SK-N-SH (cell line): Measurements from ENCODE around the gene COL2A1. TPM values are rescaled to one million over a fixed set of nuclear protein-coding genes. Genes with fewer than 3 reads are reported as not detected.
A peak's percentile ranks its signal among the peaks of the same experiment; 100 is the strongest.

Source experiments
- CTCF ChIA-PET: fragments of 300-600, 350-600 bp; formaldehyde crosslinking; extraction: SDS; loops from one replicate; lab custom pipeline; 2021; lab: Yijun Ruan, JAX
- POLR2A ChIA-PET: fragments of 350-600 bp; sonication (Branson Sonifier 250); formaldehyde crosslinking; extraction: SDS; loops from one replicate; lab custom pipeline; 2020; ENCODE audit warnings: antibody characterized with exemption, inconsistent platforms; lab: Yijun Ruan, JAX
- DNase-seq: peaks from one replicate; pipeline ENCODE4 v3.0.0; 2012
- H2AFZ ChIP-seq: fragments of 200-600 bp; sonication (generic); 2 replicates; pipeline ENCODE4 v1.8.1; 2016; ENCODE audit warnings: antibody characterized with exemption, mild to moderate bottlenecking, low read depth
- H3F3A ChIP-seq: fragments of 200-600 bp; sonication (generic); replicated peaks from 2 replicates; pipeline ENCODE3; 2016; ENCODE audit warnings: antibody characterized with exemption, mild to moderate bottlenecking; ENCODE audit not compliant: insufficient read depth
- H3K27ac ChIP-seq, 2 experiments: fragments of 200-500 bp in 1 of 2; fragments of 200-600 bp in 1 of 2; sonication (Bioruptor generic) in 1 of 2; sonication (generic), shearing (Covaris generic) in 1 of 2; 2 replicates each; pipeline versions ENCODE4 v1.5.1 to v1.6.1; 2014 to 2016; ENCODE audit warnings: low read depth in 2 of 2, inconsistent platforms in 1 of 2, low read length in 1 of 2, mild to moderate bottlenecking in 1 of 2, mixed read lengths in 1 of 2
- H3K27me3 ChIP-seq: fragments of 200-600 bp; sonication (generic), shearing (Covaris generic); 2 replicates; pipeline ENCODE4 v1.6.1; 2016; ENCODE audit warnings: mixed run types; ENCODE audit not compliant: insufficient read depth
- H3K36me3 ChIP-seq, 2 experiments: fragments of 200-500 bp in 1 of 2; fragments of 200-600 bp in 1 of 2; sonication (Bioruptor generic) in 1 of 2; sonication (generic) in 1 of 2; replicated peaks in 1 of 2; 2 replicates each; pipeline versions ENCODE3 to v1.5.1; 2014 to 2016; ENCODE audit warnings: low read length in 1 of 2, mild to moderate bottlenecking in 1 of 2; ENCODE audit not compliant: insufficient read depth in 2 of 2, control insufficient read depth in 1 of 2
- H3K4me1 ChIP-seq, 2 experiments: fragments of 200-500 bp in 1 of 2; fragments of 200-600 bp in 1 of 2; sonication (Bioruptor generic) in 1 of 2; sonication (generic), shearing (Covaris generic) in 1 of 2; 2 replicates each; pipeline versions ENCODE4 v1.5.1 to v1.6.1; 2014 to 2016; ENCODE audit warnings: low read depth in 1 of 2, low read length in 1 of 2, mixed run types in 1 of 2; ENCODE audit not compliant: insufficient read depth in 2 of 2, control insufficient read depth in 1 of 2
- H3K4me2 ChIP-seq: fragments of 200-600 bp; sonication (generic), shearing (Covaris generic); 2 replicates; pipeline ENCODE4 v1.6.1; 2017; ENCODE audit warnings: mixed run types
- H3K4me3 ChIP-seq, 2 experiments: fragments of 200-500 bp in 1 of 2; fragments of 200-600 bp in 1 of 2; sonication (Bioruptor generic) in 1 of 2; sonication (generic), shearing (Covaris generic) in 1 of 2; 2 replicates each; pipeline versions ENCODE4 v1.5.1 to v1.8.1; 2014 to 2016; ENCODE audit warnings: low read depth in 2 of 2, inconsistent platforms in 1 of 2, low read length in 1 of 2, mild to moderate bottlenecking in 1 of 2, mixed read lengths in 1 of 2, moderate library complexity in 1 of 2
- H3K79me2 ChIP-seq: fragments of 200-600 bp; sonication (generic); 2 replicates; pipeline ENCODE4 v1.8.1; 2017; ENCODE audit warnings: mild to moderate bottlenecking; ENCODE audit not compliant: insufficient read depth
- H3K9ac ChIP-seq: fragments of 200-600 bp; sonication (generic); 2 replicates; pipeline ENCODE4 v1.6.1; 2017; ENCODE audit warnings: mixed run types
- H3K9me2 ChIP-seq: fragments of 200-600 bp; sonication (generic); 2 replicates; pipeline ENCODE4 v1.6.1; 2017; ENCODE audit warnings: mixed run types
- H3K9me3 ChIP-seq: fragments of 200-600 bp; sonication (generic); 2 replicates; pipeline ENCODE4 v1.6.1; 2017; ENCODE audit warnings: mixed run types, mild to moderate bottlenecking, moderate library complexity
- H4K20me1 ChIP-seq: fragments of 200-600 bp; sonication (generic); 2 replicates; pipeline ENCODE4 v1.6.1; 2017; ENCODE audit warnings: mild to moderate bottlenecking, mixed run types; ENCODE audit not compliant: insufficient read depth
- CHD2 ChIP-seq: fragments of 150-350 bp; IDR thresholded peaks from 2 replicates; pipeline ENCODE4 v1.6.1; 2018; ENCODE audit warnings: low read length; ENCODE audit not compliant: partially characterized antibody
- ELF1 ChIP-seq: IDR thresholded peaks from 2 replicates; pipeline ENCODE4 v1.4.0; 2012
- EZH2phosphoT487 ChIP-seq: fragments of 200-600 bp; sonication (generic); IDR thresholded peaks from 2 replicates; pipeline ENCODE4 v1.6.1; 2017; ENCODE audit warnings: low read depth, mixed run types, mild to moderate bottlenecking, antibody characterized with exemption, moderate library complexity, borderline replicate concordance
- FOXJ3 ChIP-seq: sonication (generic); formaldehyde crosslinking; IDR thresholded peaks from 2 replicates; pipeline ENCODE4 v1.5.1; 2020; ENCODE audit warnings: mild to moderate bottlenecking, missing genetic modification reagents
- MEF2A ChIP-seq: IDR thresholded peaks from 2 replicates; pipeline ENCODE4 v1.4.0; 2012; ENCODE audit warnings: low read depth, borderline replicate concordance
- NFIC ChIP-seq: IDR thresholded peaks from 2 replicates; pipeline ENCODE4 v1.4.0; 2012; ENCODE audit warnings: borderline replicate concordance
- NRF1 ChIP-seq: IDR thresholded peaks from 2 replicates; pipeline ENCODE4 v1.6.1; 2012; ENCODE audit warnings: low read depth, mild to moderate bottlenecking, low read length
- PBX3 ChIP-seq: IDR thresholded peaks from 2 replicates; pipeline ENCODE4; 2012
- RAD21 ChIP-seq: IDR thresholded peaks from 2 replicates; pipeline ENCODE4 v1.6.1; 2012; ENCODE audit warnings: mild to moderate bottlenecking, low read length
- RCOR1 ChIP-seq: fragments of 150-350 bp; IDR thresholded peaks from 2 replicates; pipeline ENCODE4 v1.6.1; 2017; ENCODE audit warnings: antibody characterized with exemption, low read length
- RXRA ChIP-seq: IDR thresholded peaks from 2 replicates; pipeline ENCODE4 v1.4.0; 2012; ENCODE audit warnings: low read depth, mild to moderate bottlenecking, borderline replicate concordance
- SIN3A ChIP-seq: IDR thresholded peaks from 2 replicates; pipeline ENCODE4 v1.6.1; 2012; ENCODE audit warnings: low read depth, mild to moderate bottlenecking, low read length, moderate library complexity, borderline replicate concordance
- SMC3 ChIP-seq: IDR thresholded peaks from 2 replicates; pipeline ENCODE4 v1.6.1; 2012; ENCODE audit warnings: low read depth, low read length, improper control_type of control experiment
- TCF12 ChIP-seq: IDR thresholded peaks from 2 replicates; pipeline ENCODE4 v1.4.0; 2012
- TEAD4 ChIP-seq: IDR thresholded peaks from 2 replicates; pipeline ENCODE4 v1.4.0; 2012; ENCODE audit warnings: mild to moderate bottlenecking, borderline replicate concordance; ENCODE audit not compliant: insufficient read depth
- USF1 ChIP-seq: IDR thresholded peaks from 2 replicates; pipeline ENCODE4 v1.4.0; 2012; ENCODE audit warnings: low read depth, borderline replicate concordance
- YY1 ChIP-seq: IDR thresholded peaks from 2 replicates; pipeline ENCODE4 v1.4.0; 2012; ENCODE audit warnings: low read depth, mild to moderate bottlenecking
- WGBS: methylation state at CpG from one replicate; pipeline ENCODE4 v1.1.6; 2017; ENCODE audit warnings: low lambda C conversion rate; 5-methylcytosine and 5-hydroxymethylcytosine counted together
- polyA plus RNA-seq, 3 experiments: library from polyadenylated mRNA; depleted of rRNA; stranded (reverse); fragments of >200 nt; gene quantifications; 2 replicates each; pipeline ENCODE4 v1.2.3, GENCODE V29; 2012
- TF ChIP-seq, protein P1 (sequence below): fragments of 200-600 bp; sonication (generic); IDR thresholded peaks from 2 replicates; pipeline ENCODE4 v1.6.1; 2017; ENCODE audit warnings: antibody characterized with exemption, mild to moderate bottlenecking, moderate library complexity
- TF ChIP-seq, protein P2 (sequence below): IDR thresholded peaks from 2 replicates; pipeline ENCODE4 v1.4.0; 2012; ENCODE audit warnings: low read depth

COL2A1 gene
- polyA plus RNA-seq, 1 of the 3 experiments (the other 2 are of a cell fraction): 0.02 TPM

DNA sequence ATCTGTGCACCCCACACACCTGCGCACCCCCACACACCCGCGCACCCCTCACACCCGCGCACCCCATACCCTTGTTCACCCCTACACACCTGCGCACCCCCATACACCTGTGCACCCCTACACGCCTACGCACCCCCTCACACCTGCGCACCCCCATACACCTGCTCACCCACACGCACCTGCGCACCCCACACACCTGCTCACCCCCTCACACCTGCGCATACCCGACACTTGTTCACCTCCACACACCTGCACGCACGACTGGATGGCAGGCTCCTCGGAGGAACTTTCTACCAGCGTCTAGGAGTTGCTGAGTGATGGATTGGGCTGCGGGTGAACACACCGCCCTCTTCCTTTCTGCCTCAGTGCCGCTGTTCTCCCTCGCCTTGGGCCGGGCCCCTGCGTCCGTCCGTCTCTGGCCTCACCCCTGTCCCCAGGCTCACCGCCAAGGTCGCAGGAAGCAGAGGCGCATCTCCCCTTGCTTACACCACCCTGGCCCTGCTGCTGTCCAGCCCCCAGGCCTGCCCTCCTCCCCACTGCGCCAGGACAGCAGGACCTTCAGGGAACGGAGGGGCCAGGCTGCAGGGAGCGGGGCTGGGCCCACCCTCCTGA lies 61.6 kb downstream of the COL2A1 start (continued):
- no peak for TF ChIP-seq EZH2phosphoT487
- TF ChIP-seq, all 33 proteins: peak for 0

DNA sequence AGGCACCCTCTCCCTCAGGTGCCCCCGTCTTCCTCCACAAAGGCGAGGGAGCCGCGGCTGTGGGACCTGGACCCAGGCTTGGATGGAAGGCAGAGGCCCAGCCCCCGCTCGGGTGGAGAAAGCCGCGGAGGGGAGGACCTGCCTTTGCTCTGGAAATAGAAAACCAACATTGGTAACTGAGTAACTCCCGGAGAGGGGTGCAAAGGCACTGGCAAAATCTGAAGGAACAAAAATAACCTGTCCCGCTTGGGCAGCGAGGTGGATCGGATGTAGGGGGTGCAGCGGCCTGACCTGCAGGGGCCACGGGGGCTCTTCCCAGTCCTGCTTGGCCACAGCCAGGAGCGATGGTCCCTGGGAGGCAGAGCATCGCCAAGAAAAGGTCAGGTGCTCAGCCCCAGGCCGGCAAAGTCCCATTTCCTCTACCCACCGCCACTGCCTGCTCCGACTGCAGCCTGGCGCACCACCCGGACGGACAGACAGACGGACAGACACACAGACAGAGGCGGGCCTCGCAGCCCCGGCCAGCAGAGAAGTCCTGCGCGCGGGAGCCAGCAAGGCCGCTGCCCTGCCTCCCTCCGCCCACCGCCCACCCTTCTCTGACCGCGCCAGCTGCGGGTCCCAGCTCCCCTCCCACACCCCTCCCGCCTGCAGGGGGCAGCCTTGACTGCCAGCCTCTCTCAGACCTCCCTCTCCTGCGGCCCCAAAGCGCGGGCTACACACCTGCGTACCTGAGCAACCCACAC lies 62.2 kb downstream of the COL2A1 start:
- H3K9ac ChIP-seq: no peak overlapping the region
- no peaks in the 10 kb centered on the region for H3K36me3 ChIP-seq
- H3K27ac ChIP-seq: no peak overlapping the region
- no peaks in the 10 kb centered on the region for H3K9me3 ChIP-seq
- H4K20me1 ChIP-seq: no peaks in the 10 kb centered on the region
- H3K4me1 ChIP-seq: peaks cover 0 to 2% of the 10 kb centered on the region in 2 experiments; a peak in 1 of 4 replicates
- H3K4me2 ChIP-seq: no peak overlapping the region
- no peak overlapping the region for H3K4me3 ChIP-seq
- peak; percentile 86 for DNase-seq
- POLR2A ChIA-PET: no interaction called here
- no peaks in the 10 kb centered on the region for H3F3A ChIP-seq
- TF ChIP-seq RAD21 (peak; percentile 16; the same call in 1 of the 2 replicates), YY1 (no peak)
- TF ChIP-seq, protein P1, sequence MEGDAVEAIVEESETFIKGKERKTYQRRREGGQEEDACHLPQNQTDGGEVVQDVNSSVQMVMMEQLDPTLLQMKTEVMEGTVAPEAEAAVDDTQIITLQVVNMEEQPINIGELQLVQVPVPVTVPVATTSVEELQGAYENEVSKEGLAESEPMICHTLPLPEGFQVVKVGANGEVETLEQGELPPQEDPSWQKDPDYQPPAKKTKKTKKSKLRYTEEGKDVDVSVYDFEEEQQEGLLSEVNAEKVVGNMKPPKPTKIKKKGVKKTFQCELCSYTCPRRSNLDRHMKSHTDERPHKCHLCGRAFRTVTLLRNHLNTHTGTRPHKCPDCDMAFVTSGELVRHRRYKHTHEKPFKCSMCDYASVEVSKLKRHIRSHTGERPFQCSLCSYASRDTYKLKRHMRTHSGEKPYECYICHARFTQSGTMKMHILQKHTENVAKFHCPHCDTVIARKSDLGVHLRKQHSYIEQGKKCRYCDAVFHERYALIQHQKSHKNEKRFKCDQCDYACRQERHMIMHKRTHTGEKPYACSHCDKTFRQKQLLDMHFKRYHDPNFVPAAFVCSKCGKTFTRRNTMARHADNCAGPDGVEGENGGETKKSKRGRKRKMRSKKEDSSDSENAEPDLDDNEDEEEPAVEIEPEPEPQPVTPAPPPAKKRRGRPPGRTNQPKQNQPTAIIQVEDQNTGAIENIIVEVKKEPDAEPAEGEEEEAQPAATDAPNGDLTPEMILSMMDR: peak; percentile 26
- no peaks in the 10 kb centered on the region for H3K27me3 ChIP-seq
- H3K79me2 ChIP-seq: no peaks in the 10 kb centered on the region
- no peak overlapping the region for H2AFZ ChIP-seq
- 65% methylated on average over 22 of the region's 40 CpGs for WGBS
- CTCF ChIA-PET: interaction anchor here (0.6 to 1.2 kb wide), 4 partner anchors 13 to 31 kb away, joined by 3 to 5 read pairs (median 4); no protein-coding TSS in a partner anchor
- no peaks in the 10 kb centered on the region for H3K9me2 ChIP-seq

DNA sequence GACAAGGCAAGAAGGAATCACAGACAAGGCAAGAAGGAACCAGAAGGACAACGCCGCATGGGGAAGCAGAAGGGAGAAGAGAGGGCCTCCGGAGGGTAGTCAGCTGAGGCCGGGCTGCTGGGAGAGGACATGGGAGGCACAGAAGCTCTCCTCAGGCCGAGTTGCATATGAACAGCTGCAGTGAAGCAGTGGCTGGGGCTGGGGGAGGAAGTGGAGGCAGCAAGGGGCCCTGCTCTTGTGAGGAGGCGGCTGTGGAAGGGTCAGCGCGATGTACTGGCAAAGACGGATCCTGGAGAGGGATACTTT lies 62.8 kb downstream of the COL2A1 start:
- Histone ChIP-seq H3K9me2 (no peaks in the 10 kb centered on the region), H3K79me2 (no peaks in the 10 kb centered on the region), H4K20me1 (no peaks in the 10 kb centered on the region), H3K9me3 (no peaks in the 10 kb centered on the region), H3K9ac (no peak overlapping the region), H3K4me3 (no peak overlapping the region), H3K4me2 (no peak overlapping the region), H2AFZ (no peak overlapping the region), H3F3A (no peaks in the 10 kb centered on the region), H3K4me1 (peaks cover 0 to 2% of the 10 kb centered on the region in 2 experiments; a peak in 1 of 4 replicates), H3K27me3 (no peaks in the 10 kb centered on the region), H3K36me3 (no peaks in the 10 kb centered on the region), H3K27ac (no peak overlapping the region)
- CTCF ChIA-PET: interaction anchor here (1.2 to 4.2 kb wide), 2 partner anchors 8 to 31 kb away, joined by 3 to 34 read pairs; no protein-coding TSS in a partner anchor
- DNase-seq: no peak
- 86% methylated on average over 6 of the region's 9 CpGs for WGBS
- POLR2A ChIA-PET: no interaction called here
- TF ChIP-seq YY1 (no peak), PBX3 (no peak), SMC3 (no peak), RXRA (no peak), NFIC (no peak), FOXJ3 (CRISPR knock-in tag) (no peak), ELF1 (no peak), MEF2A (no peak), USF1 (no peak), CHD2 (no peak), NRF1 (no peak), SIN3A (no peak), RCOR1 (no peak), TEAD4 (no peak), EZH2phosphoT487 (no peak), TCF12 (no peak)
- TF ChIP-seq, protein P2, sequence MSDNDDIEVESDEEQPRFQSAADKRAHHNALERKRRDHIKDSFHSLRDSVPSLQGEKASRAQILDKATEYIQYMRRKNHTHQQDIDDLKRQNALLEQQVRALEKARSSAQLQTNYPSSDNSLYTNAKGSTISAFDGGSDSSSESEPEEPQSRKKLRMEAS: no peak
- TF ChIP-seq, protein P1: no peak
